ENCODE results near the gene GSE1. TPM values are rescaled to one million over a fixed set of nuclear protein-coding genes. Genes with fewer than 3 reads are reported as not detected.

Gene GSE1
- total RNA-seq, 1 donor from 2014 or later = 12.9 TPM

GRCh38 chr16:85667261-85667660 lies 54.1 kb downstream of the GSE1 start:
- Histone ChIP-seq H3K27me3 (ENCODE audit: control insufficient read depth, insufficient read depth, low read length) (no peaks in the 10 kb centered on the region), H3K4me3 (ENCODE audit: low read depth, low read length) (no peak overlapping the region), H3K36me3 (ENCODE audit: control insufficient read depth, insufficient read depth, low read length) (peaks cover 52% of the 10 kb centered on the region)
- DNase-seq (ENCODE audit: low read depth) = no peak
- no peak for FAIRE-seq
- TF ChIP-seq CTCF (IDR thresholded peaks at IDR 0.05; ENCODE audit: insufficient read depth, low read length, severe bottlenecking) = no peak

GRCh38 chr16:85667841-85668413 lies 54.8 kb downstream of the GSE1 start:
- peaks cover 49% of the 10 kb centered on the region for H3K36me3 ChIP-seq (ENCODE audit: control insufficient read depth, insufficient read depth, low read length)
- H3K4me3 ChIP-seq (ENCODE audit: low read depth, low read length) = no peak overlapping the region
- TF ChIP-seq CTCF (IDR thresholded peaks at IDR 0.05; ENCODE audit: insufficient read depth, low read length, severe bottlenecking) = no peak
- DNase-seq (ENCODE audit: low read depth) = no peak
- no peaks in the 10 kb centered on the region for H3K27me3 ChIP-seq (ENCODE audit: control insufficient read depth, insufficient read depth, low read length)
- no peak for FAIRE-seq

- no peak for FAIRE-seq
- DNase-seq (ENCODE audit: low read depth) = no peak
- H3K27me3 ChIP-seq (ENCODE audit: control insufficient read depth, insufficient read depth, low read length) = no peaks in the 10 kb centered on the region
- no peak for TF ChIP-seq CTCF (IDR thresholded peaks at IDR 0.05; ENCODE audit: insufficient read depth, low read length, severe bottlenecking)
- no peak overlapping the region for H3K4me3 ChIP-seq (ENCODE audit: low read depth, low read length)
- H3K36me3 ChIP-seq (ENCODE audit: control insufficient read depth, insufficient read depth, low read length) = peaks cover 41% of the 10 kb centered on the region
Observed at GRCh38 chr16:85668676-85669424, 55.7 kb downstream of the GSE1 start.

- Histone ChIP-seq H3K36me3 (ENCODE audit: control insufficient read depth, insufficient read depth, low read length) (peaks cover 32% of the 10 kb centered on the region), H3K4me3 (ENCODE audit: low read depth, low read length) (no peak overlapping the region), H3K27me3 (ENCODE audit: control insufficient read depth, insufficient read depth, low read length) (no peaks in the 10 kb centered on the region)
- DNase-seq (ENCODE audit: low read depth) = no peak
- no peak for TF ChIP-seq CTCF (IDR thresholded peaks at IDR 0.05; ENCODE audit: insufficient read depth, low read length, severe bottlenecking)
- no peak for FAIRE-seq
Observed at GRCh38 chr16:85670840-85671239, 57.7 kb downstream of the GSE1 start.

GRCh38 chr16:85673529-85674417 lies 60.7 kb downstream of the GSE1 start:
- DNase-seq (ENCODE audit: low read depth) = peak; percentile 60
- H3K36me3 ChIP-seq (ENCODE audit: control insufficient read depth, insufficient read depth, low read length) = peaks cover 17% of the 10 kb centered on the region
- no peak for TF ChIP-seq CTCF (IDR thresholded peaks at IDR 0.05; ENCODE audit: insufficient read depth, low read length, severe bottlenecking)

More at GRCh38 chr16:85673529-85674417, 60.7 kb downstream of the GSE1 start:
- Histone ChIP-seq H3K27me3 (ENCODE audit: control insufficient read depth, insufficient read depth, low read length) (no peaks in the 10 kb centered on the region), H3K4me3 (ENCODE audit: low read depth, low read length) (no peak overlapping the region)
- no peak for FAIRE-seq
